ENCODE results near the gene EEIG1. TPM values are rescaled to one million over a fixed set of nuclear protein-coding genes. Genes with fewer than 3 reads are reported as not detected.

Gene EEIG1
- total RNA-seq, 1 donor = 20.6 TPM

DNA sequence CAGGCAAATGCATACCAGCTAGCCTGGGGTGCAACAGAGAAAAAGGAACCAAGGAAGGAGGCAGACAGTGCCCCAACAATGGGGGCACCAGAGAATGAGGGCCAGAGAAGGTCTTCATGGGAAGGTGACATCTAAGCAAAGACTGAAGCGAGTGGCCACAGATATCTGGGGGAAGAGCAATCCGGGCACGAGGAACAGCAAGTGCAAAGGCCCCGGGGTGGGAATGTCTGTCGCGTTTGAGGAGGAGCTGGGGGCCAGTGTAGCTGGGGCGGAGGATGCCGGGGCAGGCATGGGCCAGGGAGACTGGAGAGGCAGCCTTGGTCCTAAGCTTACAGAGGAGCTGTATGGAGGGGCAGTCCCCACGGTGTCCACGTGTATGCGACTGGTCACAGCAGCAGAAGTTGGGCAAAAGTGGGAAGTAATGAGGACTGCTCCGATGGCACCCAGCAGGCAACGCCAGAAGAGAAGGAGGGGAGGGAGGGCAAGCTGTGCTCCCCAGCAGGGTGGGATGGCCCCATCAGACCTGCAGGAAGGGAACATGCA lies 19.1 kb downstream of the EEIG1 start:
- Histone ChIP-seq H4K20me1 (ENCODE audit: insufficient read depth, low read length) (peaks cover 24% of the 10 kb centered on the region), H2AFZ (ENCODE audit: low read length) (no peak overlapping the region), H3K9me3 (ENCODE audit: low read depth, low read length) (no peaks in the 10 kb centered on the region), H3K79me2 (ENCODE audit: insufficient read depth, low read length) (peaks cover 91% of the 10 kb centered on the region), H3K4me3 (ENCODE audit: insufficient read depth, low read length) (no peak overlapping the region), H3K36me3 (ENCODE audit: insufficient read depth, low read length) (no peaks in the 10 kb centered on the region), H3K4me2 (ENCODE audit: insufficient read depth, low read length) (no peak overlapping the region), H3K27me3 (ENCODE audit: insufficient read depth, low read length) (no peaks in the 10 kb centered on the region), H3K4me1 (ENCODE audit: insufficient read depth, low read length) (peaks cover 16% of the 10 kb centered on the region), H3K27ac (ENCODE audit: low read depth, low read length) (no peak overlapping the region)
- DNase-seq (ENCODE audit: insufficient read length, low spot score, missing footprints) = no peak
- TF ChIP-seq CTCF (IDR thresholded peaks at IDR 0.05; ENCODE audit: extremely low read depth, low read depth, low read length) = no peak

GRCh38 chr9:127961155-127961490 lies 19.7 kb downstream of the EEIG1 start:
- no peak overlapping the region for H3K27ac ChIP-seq (ENCODE audit: low read depth, low read length)
- peaks cover 87% of the 10 kb centered on the region for H3K79me2 ChIP-seq (ENCODE audit: insufficient read depth, low read length)
- no peak overlapping the region for H3K4me3 ChIP-seq (ENCODE audit: insufficient read depth, low read length)
- no peak overlapping the region for H3K4me2 ChIP-seq (ENCODE audit: insufficient read depth, low read length)
- H4K20me1 ChIP-seq (ENCODE audit: insufficient read depth, low read length) = peaks cover 25% of the 10 kb centered on the region
- no peaks in the 10 kb centered on the region for H3K9me3 ChIP-seq (ENCODE audit: low read depth, low read length)
- H3K27me3 ChIP-seq (ENCODE audit: insufficient read depth, low read length) = no peaks in the 10 kb centered on the region
- no peak for TF ChIP-seq CTCF (IDR thresholded peaks at IDR 0.05; ENCODE audit: extremely low read depth, low read depth, low read length)
- H3K36me3 ChIP-seq (ENCODE audit: insufficient read depth, low read length) = no peaks in the 10 kb centered on the region
- peaks cover 11% of the 10 kb centered on the region for H3K4me1 ChIP-seq (ENCODE audit: insufficient read depth, low read length)
- H2AFZ ChIP-seq (ENCODE audit: low read length) = no peak overlapping the region
- no peak for DNase-seq (ENCODE audit: insufficient read length, low spot score, missing footprints)

DNA sequence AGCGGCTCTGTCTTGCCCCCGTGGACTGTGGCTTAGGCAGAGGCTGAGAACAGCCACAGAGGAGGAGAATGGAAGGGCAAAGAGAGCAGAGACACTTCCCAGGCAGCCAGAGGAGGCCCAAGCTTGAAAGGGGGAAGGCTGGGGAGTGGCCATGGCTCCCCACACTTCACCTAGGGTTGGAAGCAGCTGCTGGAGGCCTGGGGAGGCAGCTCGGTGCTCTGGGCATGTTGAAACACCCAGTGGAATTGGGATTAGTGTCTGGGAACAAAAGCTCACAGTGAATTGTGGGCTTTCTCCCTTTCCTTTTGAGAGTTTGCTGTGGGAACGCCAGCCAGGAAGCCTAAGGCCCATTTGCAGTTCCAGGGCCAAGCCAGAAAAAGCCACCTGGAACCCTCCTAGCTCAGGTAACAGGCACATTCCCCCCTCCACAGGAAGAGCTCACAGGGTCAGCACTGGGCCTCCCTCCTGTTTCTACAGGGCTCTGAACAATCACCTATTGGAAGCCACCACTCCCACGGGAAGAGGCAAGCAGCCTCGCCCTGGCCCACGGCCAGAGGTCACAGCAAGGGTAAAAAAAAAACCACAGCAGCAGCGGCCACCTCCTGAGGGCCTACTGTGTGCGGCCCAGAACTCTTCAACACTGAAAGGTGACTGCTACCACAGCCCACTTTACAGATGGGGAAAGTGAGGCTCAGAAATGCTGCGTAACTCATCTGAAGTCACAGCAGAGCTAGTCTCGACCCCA lies 20.2 kb downstream of the EEIG1 start:
- Histone ChIP-seq H4K20me1 (ENCODE audit: insufficient read depth, low read length) (peaks cover 30% of the 10 kb centered on the region), H3K9me3 (ENCODE audit: low read depth, low read length) (no peaks in the 10 kb centered on the region), H3K4me3 (ENCODE audit: insufficient read depth, low read length) (no peak overlapping the region), H2AFZ (ENCODE audit: low read length) (no peak overlapping the region), H3K36me3 (ENCODE audit: insufficient read depth, low read length) (no peaks in the 10 kb centered on the region), H3K4me2 (ENCODE audit: insufficient read depth, low read length) (no peak overlapping the region), H3K27me3 (ENCODE audit: insufficient read depth, low read length) (no peaks in the 10 kb centered on the region), H3K27ac (ENCODE audit: low read depth, low read length) (no peak overlapping the region), H3K4me1 (ENCODE audit: insufficient read depth, low read length) (peaks cover 5% of the 10 kb centered on the region), H3K79me2 (ENCODE audit: insufficient read depth, low read length) (peaks cover 90% of the 10 kb centered on the region)
- no peak for TF ChIP-seq CTCF (IDR thresholded peaks at IDR 0.05; ENCODE audit: extremely low read depth, low read depth, low read length)
- DNase-seq (ENCODE audit: insufficient read length, low spot score, missing footprints) = no peak

- Histone ChIP-seq H3K27me3 (ENCODE audit: insufficient read depth, low read length) (no peaks in the 10 kb centered on the region), H2AFZ (ENCODE audit: low read length) (no peak overlapping the region), H4K20me1 (ENCODE audit: insufficient read depth, low read length) (peaks cover 37% of the 10 kb centered on the region), H3K9me3 (ENCODE audit: low read depth, low read length) (no peaks in the 10 kb centered on the region), H3K4me3 (ENCODE audit: insufficient read depth, low read length) (no peak overlapping the region), H3K36me3 (ENCODE audit: insufficient read depth, low read length) (no peaks in the 10 kb centered on the region), H3K4me2 (ENCODE audit: insufficient read depth, low read length) (no peak overlapping the region), H3K27ac (ENCODE audit: low read depth, low read length) (no peak overlapping the region), H3K4me1 (ENCODE audit: insufficient read depth, low read length) (no peaks in the 10 kb centered on the region), H3K79me2 (ENCODE audit: insufficient read depth, low read length) (peaks cover 92% of the 10 kb centered on the region)
- DNase-seq (ENCODE audit: insufficient read length, low spot score, missing footprints) = no peak
- TF ChIP-seq CTCF (IDR thresholded peaks at IDR 0.05; ENCODE audit: extremely low read depth, low read depth, low read length) = no peak
Measured at GRCh38 chr9:127959841-127960409, 20.9 kb downstream of the EEIG1 start.
